Upper lobe of left lung (tissue), 6 donors: ENCODE data around the gene PEX7. TPM values are rescaled to one million over a fixed set of nuclear protein-coding genes. Genes with fewer than 3 reads are reported as not detected.
"Not testable (repeated sequence)": the region's sequence is repeated elsewhere in the genome, so short reads cannot be mapped to it uniquely, and the experiment has no call there.

ENCODE experiments used
- ATAC-seq, 2 donors: fragments of 200-7000 bp; cut with Tn5 transposase; one replicate each; pipeline ENCODE4 v1.9.1; 2022; ENCODE audit warnings: mild to moderate bottlenecking in 2 of 2, moderate library complexity in 2 of 2; ENCODE audit not compliant: low FRiP score in 2 of 2
- DNase-seq, 2 donors: peaks; one replicate each; pipeline ENCODE4 v3.0.0-alpha.2; 2019 to 2020
- H3K27ac ChIP-seq, 4 donors: fragments of 200-600 bp; sonication (generic); one replicate each; pipeline ENCODE4 v1.5.1; 2016 to 2019
- H3K27me3 ChIP-seq, 4 donors: fragments of 200-600 bp; sonication (generic); one replicate each; pipeline ENCODE4 v1.5.1; 2017 to 2019
- H3K36me3 ChIP-seq, 4 donors: fragments of 200-600 bp; sonication (generic); one replicate each; pipeline ENCODE4 v1.5.1; 2016 to 2019
- H3K4me1 ChIP-seq, 4 donors: fragments of 200-600 bp; sonication (generic); one replicate each; pipeline ENCODE4 v1.5.1; 2018 to 2019
- H3K4me3 ChIP-seq, 4 donors: fragments of 200-600 bp; sonication (generic); one replicate each; pipeline ENCODE4 v1.5.1; 2017 to 2019; ENCODE audit warnings: mild to moderate bottlenecking in 2 of 4, moderate library complexity in 1 of 4
- H3K9me3 ChIP-seq, 4 donors: fragments of 200-600 bp; sonication (generic); one replicate each; pipeline ENCODE4 v1.5.1; 2018 to 2019
- EP300 ChIP-seq, 4 donors: sonication (generic); formaldehyde crosslinking; IDR thresholded peaks; one replicate each; pipeline ENCODE4 v1.5.1; 2017; ENCODE audit warnings: antibody characterized with exemption in 4 of 4, control low read depth in 2 of 4
- POLR2A ChIP-seq, 4 donors: fragments of 450-650 bp; IDR thresholded peaks; one replicate each; pipeline ENCODE4 v1.5.1; 2016 to 2017; ENCODE audit warnings: antibody characterized with exemption in 4 of 4, mild to moderate bottlenecking in 2 of 4
- POLR2AphosphoS5 ChIP-seq, 2 donors: sonication (generic); formaldehyde crosslinking; IDR thresholded peaks; one replicate each; pipeline ENCODE4 v1.5.1; 2017; ENCODE audit warnings: antibody characterized with exemption in 2 of 2
- WGBS, 2 donors: methylation state at CpG; one replicate each; pipeline ENCODE4 v1.1.5; 2017 to 2018; 5-methylcytosine and 5-hydroxymethylcytosine counted together
- total RNA-seq, 6 donors: library from RNA; depleted of rRNA in 4 of 6; stranded (reverse); fragments of >200 nt in 4 of 6; gene quantifications; one replicate each; pipeline versions ENCODE4 v1.1.0 to v1.2.1, GENCODE V29; 2016 to 2021
- TF ChIP-seq, protein P1 (sequence below), 6 experiments: fragments of 450-650 bp in 4 of 6; fragments of 200-600 bp in 2 of 6; sonication (generic) in 2 of 6; IDR thresholded peaks; one replicate each; pipeline ENCODE4 v1.5.1; 2016 to 2019; ENCODE audit warnings: antibody characterized with exemption in 6 of 6
- donor health status: DM: no; HTN: no; CAD: no; lungs with moderate emphysema.
- donor health status: DM: no; HTN: yes; CAD: no; lungs with severe emphysema.

PEX7 gene
- total RNA-seq, 6 donors from 2014 or later, result 6.7 to 11.7 (median 9.7) TPM

DNA sequence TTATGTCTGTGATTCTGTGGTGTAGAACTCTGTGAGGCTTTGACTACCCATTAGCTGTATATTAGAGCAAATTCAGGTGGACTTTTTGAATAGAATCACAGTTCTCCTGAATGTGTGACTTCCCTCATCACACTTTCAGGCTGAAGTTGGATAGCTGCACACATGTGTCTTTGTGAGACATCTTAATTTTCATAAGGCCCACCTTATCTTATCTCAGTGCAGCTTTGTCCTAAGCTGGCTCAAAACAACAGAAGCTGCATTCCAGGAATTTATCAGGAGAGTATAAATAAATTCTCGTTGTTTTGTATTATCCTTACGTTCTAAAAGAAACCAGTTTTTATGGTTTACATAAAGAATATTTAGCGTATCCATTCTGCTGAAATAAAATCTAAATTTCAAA is 73.5 kb downstream of the PEX7 start:
- no peaks in the 10 kb centered on the region for H3K9me3 ChIP-seq
- 84 to 90% methylated on average over 3 of the region's 3 CpGs for WGBS, 2 donors
- no peaks in the 10 kb centered on the region for H3K27me3 ChIP-seq
- H3K4me1 ChIP-seq, result no peaks in the 10 kb centered on the region
- H3K27ac ChIP-seq, result no peak overlapping the region
- no peak overlapping the region for H3K4me3 ChIP-seq
- DNase-seq (no peak), ATAC-seq (no peak)
- TF ChIP-seq POLR2AphosphoS5 (IDR thresholded peaks at IDR 0.05), result no peak
- TF ChIP-seq, protein P1, sequence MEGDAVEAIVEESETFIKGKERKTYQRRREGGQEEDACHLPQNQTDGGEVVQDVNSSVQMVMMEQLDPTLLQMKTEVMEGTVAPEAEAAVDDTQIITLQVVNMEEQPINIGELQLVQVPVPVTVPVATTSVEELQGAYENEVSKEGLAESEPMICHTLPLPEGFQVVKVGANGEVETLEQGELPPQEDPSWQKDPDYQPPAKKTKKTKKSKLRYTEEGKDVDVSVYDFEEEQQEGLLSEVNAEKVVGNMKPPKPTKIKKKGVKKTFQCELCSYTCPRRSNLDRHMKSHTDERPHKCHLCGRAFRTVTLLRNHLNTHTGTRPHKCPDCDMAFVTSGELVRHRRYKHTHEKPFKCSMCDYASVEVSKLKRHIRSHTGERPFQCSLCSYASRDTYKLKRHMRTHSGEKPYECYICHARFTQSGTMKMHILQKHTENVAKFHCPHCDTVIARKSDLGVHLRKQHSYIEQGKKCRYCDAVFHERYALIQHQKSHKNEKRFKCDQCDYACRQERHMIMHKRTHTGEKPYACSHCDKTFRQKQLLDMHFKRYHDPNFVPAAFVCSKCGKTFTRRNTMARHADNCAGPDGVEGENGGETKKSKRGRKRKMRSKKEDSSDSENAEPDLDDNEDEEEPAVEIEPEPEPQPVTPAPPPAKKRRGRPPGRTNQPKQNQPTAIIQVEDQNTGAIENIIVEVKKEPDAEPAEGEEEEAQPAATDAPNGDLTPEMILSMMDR (IDR thresholded peaks at IDR 0.05), result no peak
- peaks cover 0 to 25% (median 4%) of the 10 kb centered on the region in 4 donors for H3K36me3 ChIP-seq

DNA sequence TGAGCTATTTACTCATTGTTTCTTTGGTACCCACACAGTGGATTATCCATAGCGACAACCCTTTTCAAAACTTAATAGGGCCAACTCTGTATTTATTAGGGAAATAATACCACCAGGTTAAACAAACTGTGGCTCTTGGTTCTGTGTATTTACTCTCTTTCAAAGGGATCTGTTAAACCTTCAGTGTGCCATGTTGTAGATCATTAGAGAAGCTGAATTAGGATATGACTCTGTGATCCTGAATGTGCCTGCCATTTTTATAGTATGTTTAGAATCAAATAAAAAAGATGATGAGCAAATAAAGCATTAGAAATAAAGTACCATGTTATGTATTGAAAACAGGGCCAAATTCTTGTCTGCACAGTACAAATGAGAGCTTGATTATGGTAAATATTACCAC is 74.7 kb downstream of the PEX7 start:
- Histone ChIP-seq H3K4me1 (no peaks in the 10 kb centered on the region), H3K27ac (no peak overlapping the region), H3K4me3 (no peak overlapping the region), H3K27me3 (no peaks in the 10 kb centered on the region), H3K36me3 (peaks cover 0 to 30% (median 4%) of the 10 kb centered on the region in 4 donors), H3K9me3 (no peaks in the 10 kb centered on the region)
- DNase-seq (no peak), ATAC-seq (no peak)
- WGBS, 2 donors, result 96 to 100% methylated on average over 1 of the region's 1 CpG
- TF ChIP-seq POLR2A (IDR thresholded peaks at IDR 0.05), result no peak
- TF ChIP-seq POLR2AphosphoS5 (IDR thresholded peaks at IDR 0.05), result no peak
- TF ChIP-seq EP300 (IDR thresholded peaks at IDR 0.05), result no peak
- TF ChIP-seq, protein P1 (IDR thresholded peaks at IDR 0.05), result no peak

GRCh38 chr6:136901212-136901784 is 78.9 kb downstream of the PEX7 start:
- Histone ChIP-seq H3K4me1 (no peaks in the 10 kb centered on the region), H3K4me3 (no peak overlapping the region), H3K36me3 (peaks cover 0 to 37% (median 7%) of the 10 kb centered on the region in 4 donors), H3K27ac (no peak overlapping the region), H3K9me3 (no peaks in the 10 kb centered on the region), H3K27me3 (no peaks in the 10 kb centered on the region)
- DNase-seq (no peak), ATAC-seq (no peak)
- WGBS, 2 donors, result 74 to 89% methylated on average over 4 to 5 of the region's 5 CpGs
- TF ChIP-seq POLR2AphosphoS5 (IDR thresholded peaks at IDR 0.05), result no peak
- TF ChIP-seq, protein P1 (IDR thresholded peaks at IDR 0.05), result no peak
- no peak for TF ChIP-seq EP300 (IDR thresholded peaks at IDR 0.05)
- no peak for TF ChIP-seq POLR2A (IDR thresholded peaks at IDR 0.05)

DNA sequence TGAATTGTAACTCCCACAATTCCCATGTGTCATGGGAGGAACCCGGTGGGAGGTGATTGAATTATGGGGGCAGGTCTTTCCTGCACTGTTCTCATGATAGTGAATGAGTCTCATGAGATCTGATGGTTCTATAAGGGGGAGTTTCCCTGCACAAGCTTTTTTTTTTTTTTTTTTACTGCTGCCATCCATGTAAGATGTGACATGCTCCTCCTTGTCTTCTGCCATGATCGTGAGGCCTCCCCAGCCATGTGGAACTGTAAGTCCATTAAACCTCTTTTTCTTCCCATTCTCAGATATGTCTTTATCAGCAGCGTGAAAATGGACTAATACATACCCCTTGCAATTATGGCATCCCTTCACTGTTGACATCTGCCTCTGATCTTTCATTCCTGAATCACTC is 82.1 kb downstream of the PEX7 start:
- 100% methylated on average over 3 of the region's 3 CpGs for WGBS, 2 donors
- H3K4me1 ChIP-seq, H3K9me3 ChIP-seq, H3K27me3 ChIP-seq, H3K4me3 ChIP-seq, ATAC-seq, H3K27ac ChIP-seq, DNase-seq: not testable (repeated sequence)
- H3K36me3 ChIP-seq, result peaks cover 0 to 25% (median 5%) of the 10 kb centered on the region in 4 donors

DNA sequence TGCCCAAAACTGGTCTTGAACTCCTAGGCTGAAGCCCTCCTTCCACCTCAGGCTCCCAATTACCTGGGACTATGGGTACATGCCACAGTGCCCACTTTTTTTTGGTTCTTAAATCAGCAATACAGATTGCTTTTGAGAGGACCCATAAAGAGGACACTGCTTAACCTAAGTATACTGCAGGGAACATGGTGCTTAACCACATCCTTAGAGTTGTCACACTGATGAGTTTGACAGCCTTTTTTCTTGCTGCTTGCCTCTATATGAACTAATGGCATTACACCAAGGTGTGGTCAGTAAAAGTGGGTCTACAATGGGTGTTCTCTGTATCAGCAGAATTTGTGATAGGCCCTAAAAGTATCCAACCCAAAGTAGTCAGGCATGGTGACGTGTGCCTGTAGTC is 92.6 kb downstream of the PEX7 start:
- WGBS, 2 donors, result 94 to 100% methylated on average over 1 of the region's 1 CpG
- DNase-seq, result no peak
- no peak for ATAC-seq

More for the DNA sequence above, 92.6 kb downstream of the PEX7 start:
- Histone ChIP-seq H3K4me3 (no peak overlapping the region), H3K4me1 (no peaks in the 10 kb centered on the region), H3K27me3 (peaks cover 0 to 3% (median 0%) of the 10 kb centered on the region in 4 donors), H3K9me3 (no peaks in the 10 kb centered on the region), H3K27ac (no peak overlapping the region), H3K36me3 (peaks cover 0 to 23% (median 0%) of the 10 kb centered on the region in 4 donors)
- TF ChIP-seq EP300 (IDR thresholded peaks at IDR 0.05) (no peak), POLR2A (IDR thresholded peaks at IDR 0.05) (no peak), POLR2AphosphoS5 (IDR thresholded peaks at IDR 0.05) (no peak)
- TF ChIP-seq, protein P1 (IDR thresholded peaks at IDR 0.05), result no peak
